Neural cell (in vitro differentiated cells): Measurements from ENCODE around the gene GSK3B. TPM values are rescaled to one million over a fixed set of nuclear protein-coding genes. Genes with fewer than 3 reads are reported as not detected.

Experiments used
- H2AFZ ChIP-seq: fragments of 200-600, 300-800 bp; sonication (generic), shearing (Covaris generic); 2 replicates; pipeline ENCODE4 v1.6.0; 2014; ENCODE audit warnings: low read depth, mild to moderate bottlenecking, antibody characterized with exemption, low read length, moderate library complexity
- H3F3A ChIP-seq: fragments of 200-600 bp; shearing (Covaris generic); 2 replicates; pipeline ENCODE4 v1.6.1; 2016; ENCODE audit warnings: mild to moderate bottlenecking, moderate library complexity, mixed read lengths, antibody characterized with exemption, low read length; ENCODE audit not compliant: insufficient read depth, poor library complexity, severe bottlenecking
- H3K27ac ChIP-seq: fragments of 200-600, 300-800 bp; sonication (generic), shearing (Covaris generic); 2 replicates; pipeline ENCODE4 v1.5.1; 2014; ENCODE audit warnings: mild to moderate bottlenecking, low read length, moderate library complexity
- H3K27me3 ChIP-seq: fragments of 300-800, 200-600 bp; sonication (generic), shearing (Covaris generic); 2 replicates; pipeline ENCODE4 v1.6.0; 2014; ENCODE audit warnings: mild to moderate bottlenecking, low read depth, low read length, moderate library complexity; ENCODE audit not compliant: insufficient read depth
- H3K36me3 ChIP-seq: fragments of 300-800, 200-600 bp; sonication (generic), shearing (Covaris generic); 2 replicates; pipeline ENCODE4 v1.5.1; 2014; ENCODE audit warnings: mild to moderate bottlenecking, antibody characterized with exemption, low read length, moderate library complexity; ENCODE audit not compliant: insufficient read depth
- H3K4me2 ChIP-seq: fragments of 300-800, 200-600 bp; sonication (generic), shearing (Covaris generic); 2 replicates; pipeline ENCODE4 v1.6.0; 2014; ENCODE audit warnings: mild to moderate bottlenecking, low read length
- H3K4me3 ChIP-seq: fragments of 300-800, 200-600 bp; sonication (generic), shearing (Covaris generic); 2 replicates; pipeline ENCODE4 v1.5.1; 2014; ENCODE audit warnings: mild to moderate bottlenecking, low read length, moderate library complexity
- H3K79me2 ChIP-seq: fragments of 200-600 bp; shearing (Covaris generic); replicated peaks from 2 replicates; pipeline ENCODE4 v1.6.0; 2014; ENCODE audit warnings: mild to moderate bottlenecking, low read length, moderate library complexity; ENCODE audit not compliant: insufficient read depth
- H3K9ac ChIP-seq: fragments of 300-800, 200-600 bp; sonication (generic), shearing (Covaris generic); 2 replicates; pipeline ENCODE4 v1.6.1; 2016; ENCODE audit warnings: mild to moderate bottlenecking, low read length, mixed read lengths
- H3K9me2 ChIP-seq: fragments of 200-600 bp; shearing (Covaris generic); 2 replicates; pipeline ENCODE4 v1.6.1; 2016; ENCODE audit warnings: mild to moderate bottlenecking, low read length, mixed read lengths; ENCODE audit not compliant: insufficient read depth
- H3K9me3 ChIP-seq: fragments of 200-600, 300-800 bp; sonication (generic), shearing (Covaris generic); 2 replicates; pipeline ENCODE4 v1.6.1; 2016; ENCODE audit warnings: mild to moderate bottlenecking, mixed run types, low read length, moderate library complexity, mixed read lengths
- H4K20me1 ChIP-seq: fragments of 200-600 bp; shearing (Covaris generic); 2 replicates; pipeline ENCODE4 v1.6.1; 2016; ENCODE audit warnings: mild to moderate bottlenecking, mixed run types; ENCODE audit not compliant: insufficient read depth
- CTCF ChIP-seq: fragments of 450-650 bp; IDR thresholded peaks from 2 replicates; pipeline ENCODE4 v1.5.1; 2014; ENCODE audit warnings: antibody characterized with exemption, mild to moderate bottlenecking, moderate library complexity; ENCODE audit not compliant: poor library complexity, severe bottlenecking
- EP300 ChIP-seq: fragments of 450-650 bp; conservative IDR thresholded peaks from 2 replicates; pipeline ENCODE4 v1.6.1; 2014; ENCODE audit warnings: antibody characterized with exemption, mild to moderate bottlenecking, moderate library complexity; ENCODE audit not compliant: poor library complexity, severe bottlenecking
- EZH2 ChIP-seq: fragments of 200-600, 300-800 bp; shearing (Covaris generic), sonication (generic); IDR thresholded peaks from 2 replicates; pipeline ENCODE4 v1.6.1; 2014; ENCODE audit warnings: antibody characterized with exemption, low read length, borderline replicate concordance, mild to moderate bottlenecking; ENCODE audit not compliant: insufficient read depth, poor library complexity, severe bottlenecking
- MXI1 ChIP-seq: fragments of 450-650 bp; conservative IDR thresholded peaks from 2 replicates; pipeline ENCODE4 v1.6.1; 2014; ENCODE audit warnings: antibody characterized with exemption, mild to moderate bottlenecking; ENCODE audit not compliant: poor library complexity, severe bottlenecking
- POLR2AphosphoS5 ChIP-seq: IDR thresholded peaks from 2 replicates; pipeline ENCODE4 v1.6.1; 2012
- RAD21 ChIP-seq: fragments of 450-650 bp; conservative IDR thresholded peaks from 2 replicates; pipeline ENCODE4 v1.6.1; 2014; ENCODE audit warnings: antibody characterized with exemption, mild to moderate bottlenecking, moderate library complexity
- REST ChIP-seq: IDR thresholded peaks from 2 replicates; pipeline ENCODE4 v1.6.1; 2012; ENCODE audit warnings: borderline replicate concordance
- SMC3 ChIP-seq: fragments of 450-650 bp; conservative IDR thresholded peaks from 2 replicates; pipeline ENCODE4 v1.6.1; 2014; ENCODE audit warnings: antibody characterized with exemption, mild to moderate bottlenecking, moderate library complexity; ENCODE audit not compliant: poor library complexity
- TAF1 ChIP-seq: IDR thresholded peaks from 2 replicates; pipeline ENCODE4 v1.6.1; 2012; ENCODE audit warnings: low read depth
- polyA plus RNA-seq: library from polyadenylated mRNA; depleted of rRNA; stranded (reverse); fragments of >200 nt; gene quantifications from 2 replicates; pipeline ENCODE4 v1.2.3, GENCODE V29; 2014

GSK3B gene
- polyA plus RNA-seq, 1 donor from 2014 or later: 48.5 TPM

- Histone ChIP-seq H3K27ac (no peak overlapping the region), H3K9me2 (no peaks in the 10 kb centered on the region), H4K20me1 (no peaks in the 10 kb centered on the region), H3K4me3 (no peak overlapping the region), H3K36me3 (peaks cover 9% of the 10 kb centered on the region), H3K9me3 (no peaks in the 10 kb centered on the region), H3K79me2 (peaks cover 6% of the 10 kb centered on the region), H3K9ac (no peak overlapping the region), H2AFZ (no peak overlapping the region), H3K4me2 (no peak overlapping the region), H3K27me3 (no peaks in the 10 kb centered on the region), H3F3A (no peaks in the 10 kb centered on the region)
- TF ChIP-seq EZH2 (no peak), EP300 (no peak), MXI1 (no peak), TAF1 (no peak), REST (no peak), POLR2AphosphoS5 (no peak), SMC3 (no peak), CTCF (no peak)
Observed at GRCh38 chr3:119898478-119899191, 195.6 kb downstream of the GSK3B start.

- no peaks in the 10 kb centered on the region for H3K79me2 ChIP-seq
- no peak overlapping the region for H3K4me2 ChIP-seq
- H3K9me2 ChIP-seq: no peaks in the 10 kb centered on the region
- no peak overlapping the region for H3K9ac ChIP-seq
- H3K36me3 ChIP-seq: peaks cover 9% of the 10 kb centered on the region
- H3K4me3 ChIP-seq: no peak overlapping the region
- no peaks in the 10 kb centered on the region for H3K27me3 ChIP-seq
- H4K20me1 ChIP-seq: no peaks in the 10 kb centered on the region
- no peak overlapping the region for H2AFZ ChIP-seq
- no peak overlapping the region for H3K27ac ChIP-seq
- TF ChIP-seq EZH2 (no peak), TAF1 (no peak), CTCF (no peak), RAD21 (no peak), REST (no peak), SMC3 (no peak), POLR2AphosphoS5 (no peak), EP300 (no peak), MXI1 (no peak)
- H3K9me3 ChIP-seq: no peaks in the 10 kb centered on the region
- peaks cover 7% of the 10 kb centered on the region for H3F3A ChIP-seq
Observed at GRCh38 chr3:119894195-119894594, 200.1 kb downstream of the GSK3B start.
